Tibial artery (tissue), 4 donors: ENCODE data around the gene ZMIZ1.

Experiments used
- DNase-seq, 2 donors: peaks; one replicate each; pipeline ENCODE4 v3.0.0-alpha.2; 2019
- H3K27ac ChIP-seq, 2 donors: fragments of 200-600 bp; sonication (generic) in 1 of 2; 1 replicate in 1 of 2; 2 replicates in 1 of 2; pipeline ENCODE4 v1.5.1; 2018 to 2019; ENCODE audit warnings: mild to moderate bottlenecking in 1 of 2
- H3K27me3 ChIP-seq, 2 donors: fragments of 200-600 bp; sonication (generic) in 1 of 2; one replicate each; pipeline versions ENCODE4 v1.5.1 to v1.6.0; 2016 to 2019
- H3K36me3 ChIP-seq, 3 donors: fragments of 200-600 bp; sonication (generic) in 2 of 3; one replicate each; pipeline ENCODE4 v1.5.1; 2016 to 2019; ENCODE audit warnings: mild to moderate bottlenecking in 2 of 3
- H3K4me1 ChIP-seq, 4 donors: fragments of 200-600 bp; sonication (generic) in 2 of 4; 1 replicate in 3 of 4; 2 replicates in 1 of 4; pipeline ENCODE4 v1.5.1; 2016 to 2019
- H3K4me3 ChIP-seq, 2 donors: fragments of 200-600 bp; sonication (generic) in 1 of 2; 1 replicate in 1 of 2; 2 replicates in 1 of 2; pipeline ENCODE4 v1.5.1; 2018 to 2019; ENCODE audit warnings: mild to moderate bottlenecking in 2 of 2
- H3K9me3 ChIP-seq, 3 donors: fragments of 200-600 bp; sonication (generic) in 1 of 3; one replicate each; pipeline ENCODE4 v1.5.1; 2016 to 2019
- CTCF ChIP-seq, 2 experiments: fragments of 200-600 bp in 1 of 2; fragments of 450-650 bp in 1 of 2; IDR thresholded peaks; one replicate each; pipeline ENCODE4 v1.5.1; 2017 to 2019; ENCODE audit warnings: antibody characterized with exemption in 2 of 2, mild to moderate bottlenecking in 1 of 2, moderate library complexity in 1 of 2
- intact Hi-C: fragments of 100-400 bp; cut with DNase I; formaldehyde crosslinking; loops from one replicate; pipeline ENCODE4 v1.15.0; 2023; ENCODE audit warnings: low total_unique reads

The ZMIZ1 gene

GRCh38 chr10:79098061-79098460, 29.3 kb downstream of the ZMIZ1 start:
- no peak for DNase-seq
- intact Hi-C loops: no loop called here
- peaks cover 8 to 96% (median 71%) of the 10 kb centered on the region in 4 donors for H3K4me1 ChIP-seq
- TF ChIP-seq CTCF (IDR thresholded peaks at IDR 0.05): no peak
- no peaks in the 10 kb centered on the region for H3K9me3 ChIP-seq
- H3K27ac ChIP-seq: no peak overlapping the region
- no peak overlapping the region for H3K4me3 ChIP-seq
- H3K36me3 ChIP-seq: no peaks in the 10 kb centered on the region
- no peaks in the 10 kb centered on the region for H3K27me3 ChIP-seq

DNA sequence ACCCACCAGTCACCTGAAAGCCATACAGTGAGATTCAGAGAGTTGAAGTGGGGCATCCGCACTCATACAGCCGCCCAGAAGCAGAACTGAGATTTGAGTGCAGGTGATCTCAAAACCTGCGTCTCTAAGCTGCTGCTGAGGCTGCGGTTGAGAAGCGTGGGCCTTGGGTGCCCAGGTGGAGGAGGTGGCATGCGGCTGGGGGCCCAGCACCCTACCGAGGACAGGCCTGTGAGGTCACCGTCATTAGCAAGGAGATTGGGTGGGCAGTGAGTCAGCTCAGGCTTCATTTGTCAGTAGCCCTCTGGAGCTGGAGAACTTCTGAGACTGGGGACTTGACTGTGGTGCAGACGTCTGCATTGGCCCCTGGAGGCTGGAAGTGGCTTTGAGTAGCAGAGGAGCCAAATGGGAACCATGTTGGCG, 29.8 kb downstream of the ZMIZ1 start:
- peaks cover 8 to 97% (median 73%) of the 10 kb centered on the region in 4 donors for H3K4me1 ChIP-seq
- no peaks in the 10 kb centered on the region for H3K27me3 ChIP-seq
- no peak for TF ChIP-seq CTCF (IDR thresholded peaks at IDR 0.05)
- intact Hi-C loops: no loop called here
- no peak overlapping the region for H3K27ac ChIP-seq
- no peak for DNase-seq
- H3K36me3 ChIP-seq: no peaks in the 10 kb centered on the region
- H3K4me3 ChIP-seq: no peak overlapping the region
- no peaks in the 10 kb centered on the region for H3K9me3 ChIP-seq

GRCh38 chr10:79099898-79100448, 31.2 kb downstream of the ZMIZ1 start:
- Histone ChIP-seq H3K27me3 (no peaks in the 10 kb centered on the region), H3K9me3 (no peaks in the 10 kb centered on the region), H3K27ac (no peak overlapping the region), H3K4me3 (no peak overlapping the region), H3K36me3 (no peaks in the 10 kb centered on the region), H3K4me1 (peaks cover 8 to 97% (median 74%) of the 10 kb centered on the region in 4 donors)
- intact Hi-C loops: no loop called here
- no peak for DNase-seq
- TF ChIP-seq CTCF (IDR thresholded peaks at IDR 0.05): no peak

- Histone ChIP-seq H3K4me1 (peaks cover 8 to 95% (median 77%) of the 10 kb centered on the region in 4 donors), H3K27ac (peak overlapping the region in 1 of 2 donors; percentile 82), H3K36me3 (no peaks in the 10 kb centered on the region), H3K27me3 (no peaks in the 10 kb centered on the region), H3K9me3 (no peaks in the 10 kb centered on the region), H3K4me3 (no peak overlapping the region)
- intact Hi-C loops: no loop called here
- TF ChIP-seq CTCF (IDR thresholded peaks at IDR 0.05): no peak
- no peak for DNase-seq
Observed at GRCh38 chr10:79100771-79101170, 32.0 kb downstream of the ZMIZ1 start.

DNA sequence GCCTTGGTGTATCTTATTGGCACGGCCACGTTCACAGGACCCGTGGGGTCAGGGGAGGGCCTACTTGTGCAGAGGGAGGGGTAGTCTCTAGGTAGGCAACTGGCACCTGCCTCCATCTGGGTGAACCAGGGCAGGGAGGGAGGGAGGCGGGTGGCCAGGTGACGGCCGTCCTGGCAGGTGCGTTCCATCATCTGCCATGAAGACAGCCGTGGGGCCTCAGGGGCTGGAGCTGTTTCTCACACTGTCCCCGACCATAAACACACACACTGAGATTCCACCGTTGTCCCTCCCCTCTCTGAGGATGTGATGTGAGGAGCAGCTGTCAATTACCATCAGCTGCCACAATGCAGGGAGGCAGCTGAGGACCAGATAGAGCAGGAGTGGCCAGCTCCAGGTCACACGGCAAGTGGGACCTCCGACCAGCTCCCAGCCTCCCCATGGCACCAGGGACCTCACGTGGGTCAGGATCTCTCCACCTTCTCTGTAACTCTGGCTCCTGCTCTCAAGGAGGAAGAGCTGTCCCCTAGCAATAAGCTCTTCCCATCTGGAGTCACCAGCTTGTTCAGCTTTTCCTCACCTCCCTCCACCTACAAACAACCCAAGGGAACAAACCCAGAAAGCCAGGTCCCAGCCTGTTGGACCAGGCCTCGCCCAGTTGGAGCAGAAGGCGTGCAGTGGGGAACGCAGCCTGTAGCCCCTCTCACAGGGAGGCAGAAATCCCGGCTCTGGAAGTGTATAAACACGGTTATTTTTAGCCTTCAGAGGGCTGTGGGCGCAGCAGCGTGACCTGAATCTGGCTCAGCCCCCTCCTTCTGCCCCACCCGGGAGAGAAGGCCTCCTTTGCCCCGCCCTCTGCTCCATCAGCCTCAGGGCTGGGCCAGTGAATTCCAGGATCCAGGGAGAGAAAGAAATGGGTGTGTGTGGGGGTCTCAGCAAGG, 33.1 kb downstream of the ZMIZ1 start:
- Histone ChIP-seq H3K27ac (peak overlapping the region; percentile 77 to 82), H3K9me3 (no peaks in the 10 kb centered on the region), H3K27me3 (no peaks in the 10 kb centered on the region), H3K36me3 (no peaks in the 10 kb centered on the region), H3K4me3 (peak overlapping the region in 1 of 2 donors; percentile 2), H3K4me1 (peaks cover 8 to 93% (median 74%) of the 10 kb centered on the region in 4 donors)
- intact Hi-C loops: no loop called here
- DNase-seq: peak; percentile 80 to 91
- no peak for TF ChIP-seq CTCF (IDR thresholded peaks at IDR 0.05)
